ENCODE data around the gene ATP6V0C.

The ATP6V0C gene

DNA sequence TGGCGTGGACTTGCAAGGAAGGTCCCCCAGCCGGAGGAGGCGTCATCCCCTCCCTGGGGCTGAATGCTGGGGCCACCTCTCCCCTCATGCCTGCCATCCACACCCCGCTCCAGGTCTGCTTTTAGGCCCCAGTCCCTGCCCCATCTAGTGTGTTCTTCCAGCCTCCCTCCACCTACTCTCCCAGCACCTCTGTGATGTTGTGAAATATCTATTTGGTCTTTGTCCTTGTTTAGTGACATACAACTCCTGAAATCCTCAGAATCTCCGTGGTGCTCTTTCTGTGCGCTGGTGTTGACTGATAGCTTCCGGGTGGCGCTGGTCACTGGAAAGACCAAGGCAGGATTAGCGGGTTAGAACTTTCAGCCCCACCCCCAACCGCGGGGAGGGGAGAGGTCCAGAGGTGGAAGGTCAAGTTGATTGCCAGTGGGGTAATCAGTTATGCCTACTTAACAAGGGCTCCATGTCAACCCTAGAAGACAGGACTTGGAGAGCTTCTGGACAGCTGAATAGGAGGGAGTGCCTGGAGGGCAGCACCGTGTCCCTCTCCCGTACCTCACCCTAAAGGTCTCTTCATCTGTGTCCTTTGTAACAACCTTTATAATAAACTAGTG, 28.7 kb upstream of the ATP6V0C start:
- TF ChIP-seq FOXP2 (optimal IDR thresholded peaks at IDR 0.05; ENCODE audit: borderline replicate concordance, extremely low read depth, extremely low read length, insufficient read depth) (no peak), TAF1 (IDR thresholded peaks at IDR 0.05; ENCODE audit: borderline replicate concordance, insufficient read depth, low read length) (no peak), SIN3A (IDR thresholded peaks at IDR 0.05; ENCODE audit: borderline replicate concordance, insufficient read depth, low read length) (no peak), POLR2AphosphoS5 (IDR thresholded peaks at IDR 0.05; ENCODE audit: low read depth, low read length) (no peak)
- TF ChIP-seq, protein P1, sequence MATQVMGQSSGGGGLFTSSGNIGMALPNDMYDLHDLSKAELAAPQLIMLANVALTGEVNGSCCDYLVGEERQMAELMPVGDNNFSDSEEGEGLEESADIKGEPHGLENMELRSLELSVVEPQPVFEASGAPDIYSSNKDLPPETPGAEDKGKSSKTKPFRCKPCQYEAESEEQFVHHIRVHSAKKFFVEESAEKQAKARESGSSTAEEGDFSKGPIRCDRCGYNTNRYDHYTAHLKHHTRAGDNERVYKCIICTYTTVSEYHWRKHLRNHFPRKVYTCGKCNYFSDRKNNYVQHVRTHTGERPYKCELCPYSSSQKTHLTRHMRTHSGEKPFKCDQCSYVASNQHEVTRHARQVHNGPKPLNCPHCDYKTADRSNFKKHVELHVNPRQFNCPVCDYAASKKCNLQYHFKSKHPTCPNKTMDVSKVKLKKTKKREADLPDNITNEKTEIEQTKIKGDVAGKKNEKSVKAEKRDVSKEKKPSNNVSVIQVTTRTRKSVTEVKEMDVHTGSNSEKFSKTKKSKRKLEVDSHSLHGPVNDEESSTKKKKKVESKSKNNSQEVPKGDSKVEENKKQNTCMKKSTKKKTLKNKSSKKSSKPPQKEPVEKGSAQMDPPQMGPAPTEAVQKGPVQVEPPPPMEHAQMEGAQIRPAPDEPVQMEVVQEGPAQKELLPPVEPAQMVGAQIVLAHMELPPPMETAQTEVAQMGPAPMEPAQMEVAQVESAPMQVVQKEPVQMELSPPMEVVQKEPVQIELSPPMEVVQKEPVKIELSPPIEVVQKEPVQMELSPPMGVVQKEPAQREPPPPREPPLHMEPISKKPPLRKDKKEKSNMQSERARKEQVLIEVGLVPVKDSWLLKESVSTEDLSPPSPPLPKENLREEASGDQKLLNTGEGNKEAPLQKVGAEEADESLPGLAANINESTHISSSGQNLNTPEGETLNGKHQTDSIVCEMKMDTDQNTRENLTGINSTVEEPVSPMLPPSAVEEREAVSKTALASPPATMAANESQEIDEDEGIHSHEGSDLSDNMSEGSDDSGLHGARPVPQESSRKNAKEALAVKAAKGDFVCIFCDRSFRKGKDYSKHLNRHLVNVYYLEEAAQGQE (IDR thresholded peaks at IDR 0.05; ENCODE audit: insufficient read depth in 1 of 2, low read depth in 2 of 2, low read length in 2 of 2) = no peak

DNA sequence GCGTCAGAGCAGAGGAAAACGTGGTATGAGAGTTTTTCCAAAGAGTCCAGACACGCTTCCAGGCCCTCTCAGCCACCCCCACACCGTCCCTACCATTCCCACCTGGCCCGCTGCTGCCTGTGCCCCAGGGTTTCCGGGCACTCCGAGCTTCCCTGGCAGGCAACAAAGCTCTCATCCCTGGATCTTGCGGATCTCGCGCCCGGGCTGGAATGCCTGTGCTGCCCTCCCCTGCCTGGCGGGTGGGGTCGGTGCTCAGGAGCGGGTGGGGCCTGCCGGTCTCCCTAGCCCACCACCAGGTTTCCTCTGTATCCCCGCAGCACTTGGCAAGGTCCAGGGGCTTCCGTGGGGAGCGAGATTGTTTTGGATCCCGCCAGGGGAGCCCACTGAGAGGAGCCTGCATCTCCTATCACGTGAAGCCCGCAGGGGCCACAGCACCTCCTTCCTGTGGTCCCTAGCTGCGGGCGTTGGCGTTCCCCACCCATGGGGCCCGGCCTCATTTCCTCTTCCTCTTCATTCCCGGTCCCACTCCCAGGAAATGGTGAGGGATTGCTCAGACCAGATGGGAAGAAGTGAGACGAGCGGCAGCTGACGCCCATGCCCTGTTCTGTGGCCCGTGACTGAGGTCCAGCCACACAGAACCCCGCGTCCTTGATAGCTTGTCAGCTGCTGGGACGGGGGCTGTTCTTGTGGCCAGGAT, 27.8 kb upstream of the ATP6V0C start:
- TF ChIP-seq SIN3A (IDR thresholded peaks at IDR 0.05; ENCODE audit: borderline replicate concordance, insufficient read depth, low read length) (no peak), POLR2AphosphoS5 (IDR thresholded peaks at IDR 0.05; ENCODE audit: low read depth, low read length) (no peak), FOXP2 (optimal IDR thresholded peaks at IDR 0.05; ENCODE audit: borderline replicate concordance, extremely low read depth, extremely low read length, insufficient read depth) (no peak)

GRCh38 chr16:2486645-2487516, 26.9 kb upstream of the ATP6V0C start:
- TF ChIP-seq SIN3A (IDR thresholded peaks at IDR 0.05; ENCODE audit: borderline replicate concordance, insufficient read depth, low read length) (no peak), FOXP2 (optimal IDR thresholded peaks at IDR 0.05; ENCODE audit: borderline replicate concordance, extremely low read depth, extremely low read length, insufficient read depth) (no peak), POLR2AphosphoS5 (IDR thresholded peaks at IDR 0.05; ENCODE audit: low read depth, low read length) (no peak), TAF1 (IDR thresholded peaks at IDR 0.05; ENCODE audit: borderline replicate concordance, insufficient read depth, low read length) (no peak)
- TF ChIP-seq, protein P1 (IDR thresholded peaks at IDR 0.05; ENCODE audit: insufficient read depth in 1 of 2, low read depth in 2 of 2, low read length in 2 of 2) = no peak

DNA sequence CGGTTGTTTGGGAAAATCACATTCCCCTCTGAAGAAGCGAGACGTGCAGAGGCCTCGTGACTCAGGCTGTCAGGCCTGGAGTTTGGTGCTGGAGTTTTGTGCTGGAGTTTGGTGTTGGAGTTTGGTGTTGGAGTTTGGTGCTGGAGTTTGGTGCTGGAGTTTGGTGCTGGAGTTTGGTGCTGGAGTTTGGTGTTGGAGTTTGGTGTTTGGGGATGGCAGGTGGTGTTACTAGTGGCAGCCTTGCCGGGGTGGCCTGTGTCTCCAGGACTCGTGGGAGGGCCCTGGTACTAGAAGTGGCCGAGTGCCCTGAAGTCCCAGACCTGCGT, 26.3 kb upstream of the ATP6V0C start:
- no peak for TF ChIP-seq POLR2AphosphoS5 (IDR thresholded peaks at IDR 0.05; ENCODE audit: low read depth, low read length)
- TF ChIP-seq TAF1 (IDR thresholded peaks at IDR 0.05; ENCODE audit: borderline replicate concordance, insufficient read depth, low read length) = no peak
- TF ChIP-seq SIN3A (IDR thresholded peaks at IDR 0.05; ENCODE audit: borderline replicate concordance, insufficient read depth, low read length) = no peak
- TF ChIP-seq, protein P1 (IDR thresholded peaks at IDR 0.05; ENCODE audit: insufficient read depth in 1 of 2, low read depth in 2 of 2, low read length in 2 of 2) = no peak
- no peak for TF ChIP-seq FOXP2 (optimal IDR thresholded peaks at IDR 0.05; ENCODE audit: borderline replicate concordance, extremely low read depth, extremely low read length, insufficient read depth)

DNA sequence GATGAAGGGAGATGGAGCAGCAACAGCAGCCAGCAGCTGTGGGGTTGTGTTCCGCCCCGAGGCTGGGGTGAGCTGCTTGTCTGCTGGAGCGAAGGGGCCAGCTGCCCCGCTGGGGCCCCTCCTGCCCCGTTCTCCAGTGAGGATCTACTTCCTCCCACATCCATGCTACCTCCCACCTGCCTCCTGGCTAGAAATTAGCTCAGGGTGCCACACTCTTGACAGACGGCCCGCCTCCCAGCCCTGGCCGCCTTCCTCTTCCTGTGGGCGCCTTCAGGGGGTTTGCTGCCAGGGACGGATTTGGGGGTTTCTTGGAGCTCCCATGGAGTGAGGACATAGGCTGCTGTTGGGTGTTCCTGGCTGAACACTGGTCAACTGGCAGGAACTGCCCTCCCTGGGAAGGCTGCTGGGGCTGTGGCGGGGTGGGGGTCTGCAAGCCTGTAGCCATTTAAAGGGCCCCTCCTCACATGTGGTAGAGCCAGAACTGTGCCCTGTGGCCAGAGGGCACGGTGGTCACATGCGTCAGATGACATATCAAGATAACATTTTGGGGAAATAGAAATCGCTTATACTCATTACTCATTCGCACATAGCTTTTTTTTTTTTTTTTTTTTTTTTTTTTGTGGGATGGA, 25.7 kb upstream of the ATP6V0C start:
- TF ChIP-seq FOXP2 (optimal IDR thresholded peaks at IDR 0.05; ENCODE audit: borderline replicate concordance, extremely low read depth, extremely low read length, insufficient read depth) = no peak
- TF ChIP-seq POLR2AphosphoS5 (IDR thresholded peaks at IDR 0.05; ENCODE audit: low read depth, low read length) = no peak
- TF ChIP-seq, protein P1 (IDR thresholded peaks at IDR 0.05; ENCODE audit: insufficient read depth in 1 of 2, low read depth in 2 of 2, low read length in 2 of 2) = no peak
- TF ChIP-seq TAF1 (IDR thresholded peaks at IDR 0.05; ENCODE audit: borderline replicate concordance, insufficient read depth, low read length) = no peak
- TF ChIP-seq SIN3A (IDR thresholded peaks at IDR 0.05; ENCODE audit: borderline replicate concordance, insufficient read depth, low read length) = no peak

All from PFSK-1 (cell line).